Thoracic aorta (tissue), 2 donors: ENCODE results near the gene SDSL. TPM values are rescaled to one million over a fixed set of nuclear protein-coding genes. Genes with fewer than 3 reads are reported as not detected.

Source experiments
- ATAC-seq: fragments of 150-250 bp; one replicate; pipeline ENCODE4 v1.8.0; 2017; ENCODE audit warnings: low read depth; ENCODE audit not compliant: insufficient number of reproducible peaks, low FRiP score
- DNase-seq: peaks from one replicate; pipeline ENCODE4 v3.0.0-alpha.2; 2020; ENCODE audit warnings: low spot score
- H3K27ac ChIP-seq, 2 donors: fragments of 200-600 bp; sonication (generic); 1 replicate in 1 of 2; 2 replicates in 1 of 2; pipeline ENCODE4 v1.5.1; 2016; ENCODE audit warnings: mild to moderate bottlenecking in 2 of 2, moderate library complexity in 2 of 2
- H3K27me3 ChIP-seq: fragments of 200-600 bp; sonication (generic); replicated peaks from 2 replicates; pipeline ENCODE4 v1.6.0; 2016; ENCODE audit warnings: mild to moderate bottlenecking; ENCODE audit not compliant: insufficient read depth
- H3K36me3 ChIP-seq: fragments of 200-600 bp; sonication (generic); one replicate; pipeline ENCODE4 v1.5.1; 2016
- H3K4me1 ChIP-seq, 2 donors: fragments of 200-600 bp; sonication (generic); 1 replicate in 1 of 2; 2 replicates in 1 of 2; pipeline versions ENCODE4 v1.5.1 to v1.6.0; 2016; ENCODE audit warnings: low read depth in 2 of 2, mild to moderate bottlenecking in 1 of 2; ENCODE audit not compliant: control insufficient read depth in 1 of 2
- H3K4me3 ChIP-seq: fragments of 200-600 bp; sonication (generic); 2 replicates; pipeline ENCODE4 v1.5.1; 2016; ENCODE audit warnings: mild to moderate bottlenecking
- H3K9me3 ChIP-seq: fragments of 200-600 bp; sonication (generic); 2 replicates; pipeline ENCODE4 v1.5.1; 2016
- CTCF ChIP-seq: fragments of 200-600 bp; sonication (generic); IDR thresholded peaks from one replicate; pipeline ENCODE4 v1.5.1; 2019; ENCODE audit warnings: antibody characterized with exemption
- total RNA-seq, 2 donors: library from RNA; depleted of rRNA; stranded (reverse); fragments of >200 nt; gene quantifications; one replicate each; pipeline versions ENCODE4 v1.1.0 to v1.2.3, GENCODE V29; 2016

Gene SDSL
- total RNA-seq, 2 donors from 2014 or later: 3.5 to 9.0 TPM

- Histone ChIP-seq H3K36me3 (no peaks in the 10 kb centered on the region), H3K27me3 (peaks cover 6% of the 10 kb centered on the region)
These were observed 56.3 kb downstream of the SDSL start for GRCh38 chr12:113478351-113479011.

GRCh38 chr12:113479216-113479589 is 57.0 kb downstream of the SDSL start:
- no peak for TF ChIP-seq CTCF
- H3K36me3 ChIP-seq: no peaks in the 10 kb centered on the region
- ATAC-seq (no peak), DNase-seq (no peak)
- H3K9me3 ChIP-seq: no peaks in the 10 kb centered on the region
- H3K27ac ChIP-seq: no peak overlapping the region
- no peaks in the 10 kb centered on the region for H3K4me1 ChIP-seq
- H3K27me3 ChIP-seq: peaks cover 6% of the 10 kb centered on the region
- no peak overlapping the region for H3K4me3 ChIP-seq

More at GRCh38 chr12:113478351-113479011, 56.3 kb downstream of the SDSL start:
- Histone ChIP-seq H3K9me3 (no peaks in the 10 kb centered on the region), H3K4me3 (no peak overlapping the region), H3K27ac (no peak overlapping the region), H3K4me1 (no peaks in the 10 kb centered on the region)
- TF ChIP-seq CTCF: no peak
- DNase-seq (no peak), ATAC-seq (no peak)

GRCh38 chr12:113479590-113480335 is 57.6 kb downstream of the SDSL start:
- no peak for TF ChIP-seq CTCF
- Histone ChIP-seq H3K4me1 (no peaks in the 10 kb centered on the region), H3K36me3 (no peaks in the 10 kb centered on the region), H3K27ac (no peak overlapping the region), H3K9me3 (no peaks in the 10 kb centered on the region), H3K27me3 (peaks cover 6% of the 10 kb centered on the region), H3K4me3 (no peak overlapping the region)
- DNase-seq (no peak), ATAC-seq (no peak)

GRCh38 chr12:113480336-113480971 is 58.3 kb downstream of the SDSL start:
- Histone ChIP-seq H3K27ac (no peak overlapping the region), H3K4me3 (no peak overlapping the region), H3K36me3 (no peaks in the 10 kb centered on the region), H3K4me1 (no peaks in the 10 kb centered on the region), H3K27me3 (peaks cover 6% of the 10 kb centered on the region), H3K9me3 (no peaks in the 10 kb centered on the region)
- ATAC-seq (no peak), DNase-seq (no peak)
- TF ChIP-seq CTCF: no peak

- no peak for TF ChIP-seq CTCF
- Histone ChIP-seq H3K36me3 (no peaks in the 10 kb centered on the region), H3K4me1 (no peaks in the 10 kb centered on the region), H3K4me3 (no peak overlapping the region), H3K27ac (no peak overlapping the region), H3K9me3 (no peaks in the 10 kb centered on the region), H3K27me3 (peaks cover 6% of the 10 kb centered on the region)
- DNase-seq: no peak
- no peak for ATAC-seq
These were observed 60.2 kb downstream of the SDSL start for GRCh38 chr12:113482334-113482733.
